ENCODE results near the gene HSPB7. TPM values are rescaled to one million over a fixed set of nuclear protein-coding genes. Genes with fewer than 3 reads are reported as not detected.
"Not testable (repeated sequence)": the region's sequence is repeated elsewhere in the genome, so short reads cannot be mapped to it uniquely, and the experiment has no call there.

The HSPB7 gene
- total RNA-seq, 1 experiment from 2014 or later, result 0.07 TPM

GRCh38 chr1:16012590-16013219 lies 5.1 kb downstream of the HSPB7 start:
- peak; percentile 99 for DNase-seq
- no peaks in the 10 kb centered on the region for H3K36me3 ChIP-seq (replicated peaks; ENCODE audit: control insufficient read depth, insufficient read depth, low read length)
- H3K27me3 ChIP-seq (ENCODE audit: control insufficient read depth, insufficient read depth, low read length), result no peaks in the 10 kb centered on the region
- peak overlapping the region; percentile 39 for H3K4me3 ChIP-seq (ENCODE audit: insufficient read depth, low read depth, low read length)

GRCh38 chr1:16011936-16012589 lies 5.8 kb downstream of the HSPB7 start:
- no peaks in the 10 kb centered on the region for H3K27me3 ChIP-seq (ENCODE audit: control insufficient read depth, insufficient read depth, low read length)
- no peak overlapping the region for H3K4me3 ChIP-seq (ENCODE audit: insufficient read depth, low read depth, low read length)
- no peaks in the 10 kb centered on the region for H3K36me3 ChIP-seq (replicated peaks; ENCODE audit: control insufficient read depth, insufficient read depth, low read length)
- no peak for DNase-seq

DNA sequence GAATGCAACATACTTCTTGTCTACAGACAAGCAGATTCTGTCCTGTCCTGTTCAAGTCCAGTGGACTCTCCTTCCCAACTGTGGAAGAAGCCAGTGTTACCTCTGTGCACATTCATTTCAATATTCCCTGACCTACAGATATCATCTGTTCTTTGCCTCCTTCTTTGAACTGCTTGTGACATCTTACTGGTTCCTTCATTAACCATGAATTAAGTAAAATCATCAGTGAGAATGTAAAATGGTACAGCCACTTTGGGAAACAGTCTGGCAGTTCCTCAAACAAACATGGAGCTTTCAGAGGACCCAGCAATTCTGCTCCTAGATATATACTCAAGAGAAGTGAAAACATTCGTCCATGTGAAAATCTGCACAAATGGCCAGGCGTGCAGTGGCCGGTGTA lies 7.0 kb downstream of the HSPB7 start:
- no peaks in the 10 kb centered on the region for H3K36me3 ChIP-seq (replicated peaks; ENCODE audit: control insufficient read depth, insufficient read depth, low read length)
- H3K4me3 ChIP-seq (ENCODE audit: insufficient read depth, low read depth, low read length), result no peak overlapping the region
- no peak for DNase-seq
- H3K27me3 ChIP-seq (ENCODE audit: control insufficient read depth, insufficient read depth, low read length), result no peaks in the 10 kb centered on the region

GRCh38 chr1:16009678-16010077 lies 8.2 kb downstream of the HSPB7 start:
- Histone ChIP-seq H3K27me3 (ENCODE audit: control insufficient read depth, insufficient read depth, low read length) (no peaks in the 10 kb centered on the region; the same call in 1 of the 2 replicates), H3K4me3 (ENCODE audit: insufficient read depth, low read depth, low read length) (no peak overlapping the region), H3K36me3 (replicated peaks; ENCODE audit: control insufficient read depth, insufficient read depth, low read length) (no peaks in the 10 kb centered on the region)
- no peak for DNase-seq

- Histone ChIP-seq H3K27me3 (ENCODE audit: control insufficient read depth, insufficient read depth, low read length) (no peaks in the 10 kb centered on the region; the same call in 1 of the 2 replicates), H3K4me3 (ENCODE audit: insufficient read depth, low read depth, low read length) (no peak overlapping the region), H3K36me3 (replicated peaks; ENCODE audit: control insufficient read depth, insufficient read depth, low read length) (no peaks in the 10 kb centered on the region)
- DNase-seq, result peak; percentile 90
Observed at GRCh38 chr1:16009030-16009460, 8.8 kb downstream of the HSPB7 start.

GRCh38 chr1:16007671-16008341 lies 10.0 kb downstream of the HSPB7 start:
- Histone ChIP-seq H3K27me3 (ENCODE audit: control insufficient read depth, insufficient read depth, low read length) (no peaks in the 10 kb centered on the region; the same call in 1 of the 2 replicates), H3K4me3 (ENCODE audit: insufficient read depth, low read depth, low read length) (no peak overlapping the region), H3K36me3 (replicated peaks; ENCODE audit: control insufficient read depth, insufficient read depth, low read length) (no peaks in the 10 kb centered on the region)
- no peak for DNase-seq

- peak; percentile 56 for DNase-seq
- H3K36me3 ChIP-seq (replicated peaks; ENCODE audit: control insufficient read depth, insufficient read depth, low read length), result no peaks in the 10 kb centered on the region
- no peaks in the 10 kb centered on the region; the same call in 1 of the 2 replicates for H3K27me3 ChIP-seq (ENCODE audit: control insufficient read depth, insufficient read depth, low read length)
- no peak overlapping the region for H3K4me3 ChIP-seq (ENCODE audit: insufficient read depth, low read depth, low read length)
Observed at GRCh38 chr1:16006552-16007485, 11.0 kb downstream of the HSPB7 start.

- Histone ChIP-seq H3K4me3 (ENCODE audit: insufficient read depth, low read depth, low read length) (no peak overlapping the region), H3K36me3 (replicated peaks; ENCODE audit: control insufficient read depth, insufficient read depth, low read length) (no peaks in the 10 kb centered on the region), H3K27me3 (ENCODE audit: control insufficient read depth, insufficient read depth, low read length) (no peaks in the 10 kb centered on the region; the same call in 1 of the 2 replicates)
- DNase-seq, result no peak
Observed at GRCh38 chr1:16006010-16006409, 11.8 kb downstream of the HSPB7 start.

DNA sequence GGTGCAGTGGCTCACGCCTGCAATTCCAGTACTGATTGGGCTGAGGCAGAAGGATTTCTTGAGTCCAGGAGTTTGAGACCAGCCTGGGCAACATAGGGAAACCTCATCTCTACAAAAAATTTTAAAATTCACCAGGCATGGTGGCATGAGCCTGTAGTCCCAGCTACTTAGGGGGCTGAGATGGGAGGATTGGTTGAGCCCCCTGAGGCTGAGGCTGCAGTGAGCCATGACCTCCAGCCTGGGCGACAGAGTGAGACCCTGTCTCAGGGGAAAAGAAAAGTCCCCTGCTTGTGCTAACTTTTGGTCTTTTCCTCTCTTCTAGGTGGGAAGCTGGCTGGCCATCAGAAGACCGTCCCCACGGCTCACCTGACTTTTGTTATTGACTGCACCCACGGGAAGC lies 12.2 kb downstream of the HSPB7 start:
- H3K4me3 ChIP-seq (ENCODE audit: insufficient read depth, low read depth, low read length), result no peak overlapping the region
- no peaks in the 10 kb centered on the region; the same call in 1 of the 2 replicates for H3K27me3 ChIP-seq (ENCODE audit: control insufficient read depth, insufficient read depth, low read length)
- no peak for DNase-seq
- no peaks in the 10 kb centered on the region for H3K36me3 ChIP-seq (replicated peaks; ENCODE audit: control insufficient read depth, insufficient read depth, low read length)

GRCh38 chr1:16001274-16001673 lies 16.6 kb downstream of the HSPB7 start:
- not testable (repeated sequence) for DNase-seq; H3K27me3 ChIP-seq (ENCODE audit: control insufficient read depth, insufficient read depth, low read length); H3K36me3 ChIP-seq (replicated peaks; ENCODE audit: control insufficient read depth, insufficient read depth, low read length); H3K4me3 ChIP-seq (ENCODE audit: insufficient read depth, low read depth, low read length)

DNA sequence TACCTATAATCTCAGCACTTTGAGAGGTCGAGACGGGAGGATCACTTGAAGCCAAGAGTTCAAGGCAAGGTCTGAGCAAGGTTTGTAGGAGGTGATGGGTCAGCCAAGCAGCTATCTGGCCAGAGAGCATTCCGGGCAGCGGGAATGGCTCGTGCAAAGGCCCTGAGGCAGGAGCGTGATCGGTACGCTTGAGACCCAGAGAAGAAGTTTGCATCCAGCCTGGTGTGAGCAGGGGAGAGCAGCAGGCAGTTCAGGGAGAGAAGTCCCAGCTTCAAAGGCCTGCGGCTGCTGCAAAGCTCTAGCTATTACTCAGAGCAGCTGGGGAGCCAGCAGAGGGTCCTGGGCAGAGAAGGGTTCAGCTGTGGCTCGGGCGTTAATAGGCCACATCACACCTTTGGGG lies 18.9 kb downstream of the HSPB7 start:
- no peaks in the 10 kb centered on the region for H3K27me3 ChIP-seq (ENCODE audit: control insufficient read depth, insufficient read depth, low read length)
- H3K4me3 ChIP-seq (ENCODE audit: insufficient read depth, low read depth, low read length), result no peak overlapping the region
- no peak for DNase-seq
- no peaks in the 10 kb centered on the region for H3K36me3 ChIP-seq (replicated peaks; ENCODE audit: control insufficient read depth, insufficient read depth, low read length)

GRCh38 chr1:15997637-15998280 lies 20.1 kb downstream of the HSPB7 start:
- Histone ChIP-seq H3K36me3 (replicated peaks; ENCODE audit: control insufficient read depth, insufficient read depth, low read length) (no peaks in the 10 kb centered on the region), H3K27me3 (ENCODE audit: control insufficient read depth, insufficient read depth, low read length) (no peaks in the 10 kb centered on the region), H3K4me3 (ENCODE audit: insufficient read depth, low read depth, low read length) (no peak overlapping the region)
- DNase-seq, result no peak

DNA sequence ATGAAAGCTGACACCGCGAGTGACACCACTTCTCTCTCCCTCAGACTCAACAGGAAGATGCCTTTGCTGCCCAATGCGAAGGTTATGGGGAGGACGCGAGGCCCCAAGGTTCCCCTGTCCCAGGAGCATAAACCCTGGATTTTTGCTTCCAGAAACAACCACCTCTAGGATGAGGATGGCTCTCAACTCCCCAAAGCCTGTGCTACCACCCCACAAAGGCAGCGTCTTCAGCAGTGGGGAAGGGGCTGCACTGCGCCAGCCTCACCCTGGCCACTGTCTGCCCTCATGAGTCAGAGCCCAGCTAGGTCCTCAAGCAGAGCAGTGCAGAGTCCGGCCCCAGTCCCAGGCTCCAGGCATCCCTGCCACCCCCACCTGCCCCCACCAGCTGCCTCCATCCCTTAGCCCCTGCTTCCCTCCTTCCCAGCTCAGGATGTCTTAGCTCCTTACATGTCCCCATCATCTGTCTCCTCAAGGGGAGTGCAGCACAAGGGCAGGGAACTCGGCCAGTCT lies 20.7 kb downstream of the HSPB7 start:
- H3K27me3 ChIP-seq (ENCODE audit: control insufficient read depth, insufficient read depth, low read length), result no peaks in the 10 kb centered on the region
- no peaks in the 10 kb centered on the region for H3K36me3 ChIP-seq (replicated peaks; ENCODE audit: control insufficient read depth, insufficient read depth, low read length)
- no peak overlapping the region for H3K4me3 ChIP-seq (ENCODE audit: insufficient read depth, low read depth, low read length)
- no peak for DNase-seq
